Measurements from ENCODE around the gene ZNF644. TPM values are rescaled to one million over a fixed set of nuclear protein-coding genes. Genes with fewer than 3 reads are reported as not detected.

Gene ZNF644
- total RNA-seq, 2 donors from 2014 or later: 67.2 to 75.1 TPM

GRCh38 chr1:90995311-90995894 lies 26.4 kb downstream of the ZNF644 start:
- DNase-seq (ENCODE audit: low spot score): no peak
- intact Hi-C loops (cut with DNase I): loop anchor here in 1 of 2 donors (10.0 kb wide), 1 partner anchor 1361 kb away; the partner anchor contains the start of gene LRRC8C

GRCh38 chr1:90994461-90994860 lies 27.4 kb downstream of the ZNF644 start:
- no peak for DNase-seq (ENCODE audit: low spot score)

GRCh38 chr1:90993245-90993644 lies 28.6 kb downstream of the ZNF644 start:
- intact Hi-C loops (cut with DNase I): loop anchor here in 1 of 2 donors (10.0 kb wide), 1 partner anchor 1358 kb away; the partner anchor contains the start of gene LRRC8C
- DNase-seq (ENCODE audit: low spot score): no peak

More at GRCh38 chr1:90994461-90994860, 27.4 kb downstream of the ZNF644 start:
- intact Hi-C loops (cut with DNase I): loop anchor here in 1 of 2 donors (10.0 kb wide), 1 partner anchor 1360 kb away; the partner anchor contains the start of gene LRRC8C

- DNase-seq (ENCODE audit: low spot score): no peak
- intact Hi-C loops (cut with DNase I): loop anchor here in 1 of 2 donors (10.0 kb wide), 1 partner anchor 1356 kb away; the partner anchor contains the start of gene LRRC8C
These were observed 31.1 kb downstream of the ZNF644 start for GRCh38 chr1:90990779-90991178.

- DNase-seq (ENCODE audit: low spot score): no peak
- intact Hi-C loops (cut with DNase I): loop anchor here in 1 of 2 donors (10.0 kb wide), 1 partner anchor 1355 kb away; the partner anchor contains the start of gene LRRC8C
These were observed 31.8 kb downstream of the ZNF644 start for GRCh38 chr1:90989990-90990389.

GRCh38 chr1:90989302-90989701 lies 32.5 kb downstream of the ZNF644 start:
- DNase-seq (ENCODE audit: low spot score): no peak
- intact Hi-C loops (cut with DNase I): no loop called here

- intact Hi-C loops (cut with DNase I): no loop called here
- no peak for DNase-seq (ENCODE audit: low spot score)
These were observed 34.0 kb downstream of the ZNF644 start for GRCh38 chr1:90987841-90988240.

GRCh38 chr1:90986953-90987352 lies 34.9 kb downstream of the ZNF644 start:
- intact Hi-C loops (cut with DNase I): no loop called here
- no peak for DNase-seq (ENCODE audit: low spot score)

GRCh38 chr1:90977522-90977921 lies 44.3 kb downstream of the ZNF644 start:
- intact Hi-C loops (cut with DNase I): no loop called here
- no peak for DNase-seq (ENCODE audit: low spot score)

- intact Hi-C loops (cut with DNase I): no loop called here
- no peak for DNase-seq (ENCODE audit: low spot score)
These were observed 47.7 kb downstream of the ZNF644 start for GRCh38 chr1:90973897-90974798.

- intact Hi-C loops (cut with DNase I): no loop called here
- no peak for DNase-seq (ENCODE audit: low spot score)
These were observed 51.6 kb downstream of the ZNF644 start for GRCh38 chr1:90970208-90970607.

- intact Hi-C loops (cut with DNase I): no loop called here
- DNase-seq (ENCODE audit: low spot score): no peak
These were observed 52.6 kb downstream of the ZNF644 start for GRCh38 chr1:90969241-90969640.

- no peak for DNase-seq (ENCODE audit: low spot score)
- intact Hi-C loops (cut with DNase I): no loop called here
These were observed 57.3 kb downstream of the ZNF644 start for GRCh38 chr1:90964444-90965035.

GRCh38 chr1:90963651-90964050 lies 58.2 kb downstream of the ZNF644 start:
- intact Hi-C loops (cut with DNase I): no loop called here
- DNase-seq (ENCODE audit: low spot score): no peak

GRCh38 chr1:90963236-90963635 lies 58.6 kb downstream of the ZNF644 start:
- intact Hi-C loops (cut with DNase I): no loop called here

GRCh38 chr1:90959352-90960206 lies 62.3 kb downstream of the ZNF644 start:
- intact Hi-C loops (cut with DNase I): no loop called here
- DNase-seq (ENCODE audit: low spot score): no peak

More at GRCh38 chr1:90963236-90963635, 58.6 kb downstream of the ZNF644 start:
- DNase-seq (ENCODE audit: low spot score): no peak

- intact Hi-C loops (cut with DNase I): no loop called here
These were observed 64.3 kb downstream of the ZNF644 start for GRCh38 chr1:90957497-90957896.

GRCh38 chr1:90955769-90956168 lies 66.1 kb downstream of the ZNF644 start:
- intact Hi-C loops (cut with DNase I): no loop called here
- DNase-seq (ENCODE audit: low spot score): no peak

More at GRCh38 chr1:90957497-90957896, 64.3 kb downstream of the ZNF644 start:
- no peak for DNase-seq (ENCODE audit: low spot score)

GRCh38 chr1:90952906-90953305 lies 68.9 kb downstream of the ZNF644 start:
- intact Hi-C loops (cut with DNase I): no loop called here
- no peak for DNase-seq (ENCODE audit: low spot score)

All from posterior vena cava (tissue), 2 donors.